NCI-H510A treated with DMSO at 0.1 percent for 48 hours (cell line): ENCODE measurements around the gene COA5.
A peak's percentile ranks its signal among the peaks of the same experiment; 100 is the strongest.

ENCODE experiments used
- DNase-seq: peaks from one replicate; lab custom pipeline; 2025; lab: John Stamatoyannopoulos, UW

COA5 gene

DNA sequence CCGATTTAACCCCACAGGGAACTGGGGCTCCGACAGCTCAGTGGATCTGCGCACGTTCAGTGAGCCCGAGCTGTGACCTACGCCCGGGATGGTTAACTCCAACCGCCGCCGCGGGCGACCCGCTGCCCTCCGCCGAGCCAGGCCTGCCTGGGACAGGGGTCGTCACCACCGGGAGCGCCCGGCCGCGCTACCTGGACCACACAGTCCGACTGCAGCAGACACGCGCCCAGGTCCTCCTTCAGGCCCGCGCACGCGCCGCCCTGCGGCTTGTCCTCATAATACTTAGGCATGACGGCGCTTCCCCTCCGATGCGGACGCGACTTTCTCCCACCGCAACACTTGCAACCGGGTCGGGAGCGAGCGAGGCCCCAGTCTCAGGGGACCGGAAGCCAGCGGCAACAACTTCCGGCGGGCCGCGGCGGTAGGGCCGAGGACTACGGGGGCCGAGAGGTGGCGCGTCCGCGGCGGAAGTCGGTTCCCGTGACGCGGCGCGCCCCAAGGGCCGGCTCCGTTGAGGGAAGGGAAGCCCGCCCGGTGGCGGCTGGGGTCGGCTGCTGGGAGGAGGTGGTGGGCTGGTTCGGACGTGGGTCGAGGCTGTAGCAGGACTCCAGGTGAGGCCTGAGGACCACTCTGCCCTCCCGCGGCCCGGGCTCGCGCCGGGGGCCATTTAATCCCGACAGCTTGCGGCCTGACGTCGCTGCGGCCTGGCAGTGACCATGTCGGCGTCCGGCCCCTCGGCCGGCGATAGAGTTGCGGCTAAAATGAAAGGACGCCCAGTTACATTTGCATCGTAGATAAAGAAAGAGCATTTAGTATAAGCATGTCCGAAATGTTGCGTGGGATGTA, at the start of gene COA5, which contains the start of gene UNC50:
TSS of gene COA5 (minus strand) at position 397 of the 846 bp plus-strand sequence. CDS start at position 290, 107 bp downstream.
TSS of gene UNC50 (plus strand) at position 474 of the 846 bp plus-strand sequence. CDS start 1,171 bp downstream, outside the sequence.
- peak; percentile 52 for DNase-seq

GRCh38 chr2:98656800-98657199, 48.5 kb upstream of the COA5 start:
- no peak for DNase-seq

- no peak for DNase-seq
These were observed 46.6 kb upstream of the COA5 start for GRCh38 chr2:98654699-98655495.

- no peak for DNase-seq
These were observed 42.7 kb upstream of the COA5 start for GRCh38 chr2:98650998-98651397.

GRCh38 chr2:98649992-98650375, 41.7 kb upstream of the COA5 start:
- DNase-seq = no peak

DNA sequence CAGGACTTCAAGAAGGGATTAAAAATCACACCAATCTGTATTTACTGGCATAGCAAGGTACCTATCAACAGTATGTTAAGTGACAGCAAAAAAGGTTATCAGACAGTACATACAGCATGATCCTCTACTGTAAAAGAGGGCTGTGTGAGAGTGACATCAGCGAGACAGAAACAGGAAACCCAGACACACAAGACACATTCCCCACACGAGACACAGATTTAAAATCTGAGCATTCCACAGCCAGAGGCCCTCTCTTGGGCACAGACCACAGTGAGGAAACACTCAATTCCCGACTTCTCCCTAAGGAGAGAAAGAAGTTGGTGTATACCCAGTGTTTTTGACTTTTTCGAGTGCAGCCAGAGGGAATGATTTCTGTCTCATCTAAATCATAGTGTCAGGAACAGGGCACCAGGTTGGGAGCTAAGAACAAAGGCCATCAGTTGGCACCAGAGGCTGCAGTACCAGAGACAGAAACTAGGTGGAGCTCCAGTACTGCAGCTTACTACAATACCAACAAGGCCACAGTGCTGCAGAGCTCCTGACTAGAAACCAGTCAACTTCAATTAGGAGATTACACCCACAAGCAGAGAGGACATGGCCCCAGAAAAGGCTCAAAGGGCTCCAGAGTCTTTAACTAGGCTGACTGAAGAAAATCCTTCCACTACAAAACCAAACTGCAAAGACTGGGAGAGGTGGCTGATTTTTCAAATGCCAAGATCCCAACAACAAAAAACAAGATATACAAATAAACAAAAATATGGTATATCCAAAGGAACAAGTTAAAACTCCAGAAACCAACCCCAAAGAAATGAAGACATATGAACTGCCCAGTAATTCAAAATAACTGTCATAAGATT, 41.1 kb upstream of the COA5 start:
- DNase-seq = peak; percentile 78

DNA sequence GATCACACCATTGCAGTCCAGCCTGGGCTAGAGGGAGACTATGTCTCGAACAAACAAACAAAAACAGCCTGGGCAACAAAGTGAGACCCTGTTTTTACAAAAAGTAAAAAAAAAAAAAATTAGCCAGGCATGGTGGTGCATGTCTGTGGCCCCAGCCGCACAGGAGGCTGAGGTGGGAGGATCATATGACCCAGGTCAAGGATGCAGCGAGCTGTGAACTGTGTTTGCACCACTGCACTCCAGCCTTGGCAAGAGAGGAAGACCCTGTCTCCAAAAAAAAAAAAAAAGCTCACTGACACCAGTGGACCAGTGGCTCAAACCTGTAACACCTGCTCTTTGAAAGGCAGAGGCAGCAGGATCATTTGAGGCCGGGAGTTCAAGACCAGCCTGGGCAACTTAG, 40.1 kb upstream of the COA5 start:
- DNase-seq = no peak

DNA sequence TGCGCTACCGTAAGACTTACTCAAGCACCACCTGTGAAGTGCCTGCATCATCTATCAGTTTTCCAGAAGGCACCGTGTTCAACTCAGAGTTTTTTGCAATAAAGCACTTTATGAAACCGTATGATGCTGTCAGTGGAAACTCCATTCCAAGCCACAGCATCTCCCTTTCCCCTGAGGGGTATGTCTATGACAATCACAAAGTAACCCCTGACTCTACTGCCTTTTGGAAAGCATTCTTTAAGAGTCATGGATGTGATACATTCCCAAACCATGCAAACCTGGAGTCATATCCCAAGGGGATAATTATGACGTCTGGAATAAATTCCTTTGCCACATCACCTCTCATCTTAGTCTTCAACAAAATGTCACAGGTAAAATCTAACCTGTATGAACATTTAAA, 39.3 kb upstream of the COA5 start:
- no peak for DNase-seq

- DNase-seq = no peak
These were observed 35.3 kb upstream of the COA5 start for GRCh38 chr2:98643496-98644100.

GRCh38 chr2:98637401-98638147, 29.3 kb upstream of the COA5 start:
- no peak for DNase-seq

DNA sequence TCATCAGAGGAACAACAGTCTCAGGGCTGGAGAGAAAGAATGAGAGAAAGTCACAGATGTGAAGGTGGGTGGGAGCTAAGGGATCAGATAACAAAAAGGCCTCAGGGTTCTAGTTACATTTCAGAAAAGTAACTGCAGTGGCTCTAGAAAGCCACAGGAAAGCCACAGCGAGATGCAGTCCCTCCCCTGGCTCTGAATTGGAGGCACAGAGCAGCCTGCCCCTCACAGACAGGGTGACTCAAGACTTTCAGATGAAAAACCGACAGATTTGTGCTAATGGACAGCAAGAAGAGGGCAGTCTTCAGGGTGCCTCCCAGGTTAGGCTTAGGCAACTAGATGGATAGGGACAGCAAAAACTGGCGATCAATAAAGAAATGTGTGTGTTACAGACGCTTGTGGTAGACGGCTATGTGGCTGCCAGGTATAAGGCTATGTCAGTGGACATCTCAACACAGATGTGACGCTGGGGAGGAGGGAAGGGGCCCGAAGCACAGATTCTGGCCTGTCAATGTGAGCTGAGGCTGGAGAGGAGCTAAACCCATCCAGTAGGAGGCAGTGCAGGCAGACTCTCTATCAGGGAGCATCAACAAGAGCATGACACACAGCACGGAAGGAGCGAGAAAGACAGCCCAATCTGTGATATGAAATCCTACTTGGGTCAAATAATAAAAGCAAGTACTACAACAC, 26.2 kb upstream of the COA5 start:
- no peak for DNase-seq

DNA sequence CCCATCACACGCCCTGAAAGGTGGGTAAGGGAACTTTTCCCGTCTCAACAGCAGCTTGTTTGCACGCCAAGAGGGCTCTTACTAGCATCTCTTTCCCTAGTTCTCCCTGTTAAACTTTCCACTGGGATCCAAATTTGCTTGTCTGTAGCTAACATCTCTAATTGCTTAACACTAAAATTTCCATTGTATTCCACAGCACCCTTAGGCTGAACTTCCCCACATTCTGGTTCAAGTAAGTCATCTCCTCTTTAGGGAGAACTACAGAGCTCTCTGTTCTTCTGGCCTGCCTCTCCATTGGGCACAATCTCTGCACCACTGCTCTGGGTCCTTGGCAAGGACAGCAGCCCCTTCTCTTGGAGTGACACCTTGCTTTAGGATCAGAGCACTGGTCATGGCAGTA, 24.0 kb upstream of the COA5 start:
- no peak for DNase-seq

DNA sequence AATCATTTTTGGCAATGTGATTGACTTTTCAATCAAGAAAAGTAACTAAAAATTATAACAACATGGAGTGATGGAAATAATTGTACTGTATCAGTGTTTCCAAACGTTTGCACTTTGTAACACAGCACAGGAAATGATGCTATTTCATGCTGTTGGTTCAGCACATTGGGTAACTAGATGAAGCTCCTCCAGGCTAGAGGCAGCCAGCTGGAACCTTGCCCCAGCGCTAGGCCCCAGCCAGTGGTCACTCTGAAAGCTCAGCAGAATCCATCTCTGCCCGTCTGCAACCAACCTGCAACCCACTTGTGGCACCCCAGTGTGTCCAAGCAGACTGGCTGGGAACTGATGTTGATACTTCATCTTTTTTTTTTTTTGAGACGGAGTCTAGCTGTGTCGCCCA, 15.3 kb upstream of the COA5 start:
- DNase-seq = no peak

GRCh38 chr2:98617149-98617548, 8.8 kb upstream of the COA5 start:
- no peak for DNase-seq

DNA sequence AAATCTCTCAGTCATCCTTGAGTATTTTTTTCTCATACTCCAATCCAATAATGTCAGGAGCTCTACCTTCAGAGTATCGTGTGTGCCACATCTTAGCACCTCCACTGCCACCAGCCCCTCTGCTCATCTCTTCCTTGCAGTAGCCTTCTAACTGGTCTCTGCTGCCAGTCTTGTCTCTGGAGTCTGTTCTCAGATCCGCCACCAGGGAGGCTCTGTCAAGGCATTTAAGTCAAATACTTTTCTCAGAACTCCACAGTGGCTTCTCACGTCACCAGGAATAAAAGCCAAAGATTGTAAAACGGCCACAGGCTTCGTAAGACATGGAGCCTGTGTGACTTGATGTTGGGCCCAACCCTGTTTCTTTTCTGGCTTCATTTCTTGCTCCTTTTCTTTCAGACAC, 7.2 kb upstream of the COA5 start:
- no peak for DNase-seq

DNA sequence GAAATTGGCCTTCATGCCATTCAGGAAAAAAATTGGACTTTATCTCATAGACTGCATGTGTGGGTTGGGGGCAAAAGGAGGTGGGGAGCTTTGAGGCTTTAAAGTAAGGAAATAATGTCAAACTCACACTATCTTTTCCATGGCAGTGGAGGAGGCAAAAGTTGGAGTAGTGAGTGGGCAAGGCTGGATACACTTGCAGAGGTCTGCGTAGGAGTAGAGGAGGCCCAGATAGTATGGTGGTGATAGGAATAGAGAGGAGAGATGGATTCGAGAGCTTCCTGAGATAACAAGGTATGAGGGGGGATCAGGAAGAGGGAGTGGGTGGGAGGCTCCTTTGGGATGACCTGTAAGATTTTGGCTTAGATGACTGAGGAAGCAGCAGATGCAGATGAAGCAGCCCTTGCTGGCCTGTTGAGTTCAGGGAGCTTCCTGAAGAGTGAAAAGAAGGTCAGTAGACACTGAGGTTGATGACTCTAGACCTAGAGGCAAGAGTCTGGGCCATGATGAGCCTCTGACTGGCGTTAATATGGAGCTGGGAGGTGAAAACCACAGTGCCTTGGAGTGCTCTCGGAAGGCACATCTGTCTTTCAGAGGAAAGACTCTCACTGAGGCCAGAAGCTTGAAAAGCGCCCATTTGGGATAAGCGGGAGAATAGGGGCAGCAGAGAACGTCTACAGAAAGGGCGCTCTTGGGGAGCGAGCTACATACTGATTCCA, 5.9 kb upstream of the COA5 start:
- DNase-seq = no peak

DNA sequence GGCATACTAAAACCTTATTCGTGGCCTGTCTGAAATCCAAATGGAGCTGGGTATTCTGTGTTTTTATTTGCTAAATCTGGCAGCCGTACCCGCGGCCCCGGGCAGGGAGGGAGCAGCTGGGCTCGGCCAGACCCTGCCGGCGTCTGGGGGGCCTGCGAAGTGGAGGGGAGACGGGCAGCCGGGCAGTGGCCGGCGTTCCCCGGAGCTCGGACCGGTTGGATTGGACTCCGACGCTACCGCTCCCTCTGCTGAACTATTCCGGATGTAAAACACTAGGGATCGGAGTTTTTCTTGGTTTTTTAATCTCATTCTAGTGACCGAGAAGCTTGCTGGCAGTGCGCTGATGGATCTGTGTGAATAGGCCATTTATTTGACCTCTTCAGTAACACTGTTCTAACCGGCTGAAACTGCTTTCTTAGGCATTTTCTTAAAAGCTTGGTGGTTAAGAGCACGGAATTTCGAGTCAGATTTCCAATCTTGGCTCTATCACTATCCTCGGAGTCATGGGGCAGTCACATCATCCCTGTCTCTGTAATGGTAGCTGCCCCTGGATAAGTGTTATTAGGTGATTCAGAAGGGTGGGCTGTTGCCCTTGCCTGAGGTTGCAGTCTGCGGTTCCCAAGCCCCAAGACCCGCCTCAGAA, 771 bp upstream of the COA5 start:
- no peak for DNase-seq

DNA sequence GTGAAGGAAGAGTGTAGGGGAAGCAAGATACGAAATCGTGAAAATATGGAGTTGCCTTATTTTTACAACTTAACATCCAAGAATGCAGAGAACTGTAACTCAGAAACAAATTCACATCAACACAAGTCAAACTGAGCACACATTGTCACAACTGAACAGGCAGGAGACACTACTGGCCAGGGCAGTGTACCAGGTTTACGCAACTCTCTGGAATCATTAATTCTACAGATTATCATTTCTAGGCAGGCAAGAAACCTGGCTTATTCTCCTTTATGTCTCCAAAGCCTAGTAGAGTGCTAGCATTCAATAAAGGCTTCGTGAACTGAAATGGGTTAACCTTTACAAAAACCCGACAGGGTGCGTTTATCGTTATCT, 584 bp downstream of the COA5 start:
- DNase-seq = no peak

DNA sequence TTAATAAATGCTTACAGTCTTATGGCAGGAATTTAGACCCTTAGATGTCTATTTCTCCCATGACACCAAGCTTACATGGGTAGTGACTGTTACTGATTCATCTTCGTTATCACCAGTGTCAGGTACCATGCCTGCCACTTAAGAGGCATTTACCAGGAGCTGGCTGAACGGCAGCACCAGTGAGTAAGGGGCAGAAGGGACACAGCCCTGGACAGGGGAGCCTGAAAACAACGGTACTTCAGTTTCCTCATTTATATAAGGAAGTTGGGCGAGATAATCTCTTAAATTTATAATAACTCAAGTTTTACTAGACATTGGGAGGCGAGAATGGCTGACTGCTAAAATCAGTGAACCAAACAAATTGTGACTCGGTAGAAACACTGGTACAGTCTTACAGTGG, 1.2 kb downstream of the COA5 start:
- no peak for DNase-seq
